NT2/D1 (cell line): ENCODE results near the gene BRICD5.

Source experiments
- DNase-seq: peaks from one replicate; pipeline ENCODE4 v3.0.0-alpha.2; 2011; ENCODE audit warnings: low read depth, low spot score
- H3K27me3 ChIP-seq: 2 replicates; pipeline ENCODE4 v1.6.0; 2011; ENCODE audit warnings: mild to moderate bottlenecking; ENCODE audit not compliant: insufficient read length, insufficient read depth
- H3K36me3 ChIP-seq: 2 replicates; pipeline ENCODE4 v1.6.1; 2011; ENCODE audit warnings: mild to moderate bottlenecking, low read length, mixed read lengths; ENCODE audit not compliant: insufficient read depth, insufficient read length
- H3K4me1 ChIP-seq: 2 replicates; pipeline ENCODE4 v1.5.1; 2011; ENCODE audit not compliant: insufficient read depth, insufficient read length
- H3K4me3 ChIP-seq: 2 replicates; pipeline ENCODE4 v1.5.1; 2011; ENCODE audit warnings: low read depth; ENCODE audit not compliant: insufficient read length
- H3K9ac ChIP-seq: 2 replicates; pipeline ENCODE4 v1.6.0; 2011; ENCODE audit warnings: low read depth; ENCODE audit not compliant: insufficient read length
- H3K9me3 ChIP-seq: 2 replicates; pipeline ENCODE4 v1.5.1; 2011; ENCODE audit warnings: mild to moderate bottlenecking, low read length; ENCODE audit not compliant: insufficient read depth
- SUZ12 ChIP-seq: IDR thresholded peaks from 2 replicates; pipeline ENCODE4 v1.6.1; 2011; ENCODE audit not compliant: insufficient read length, insufficient read depth; ENCODE audit errors: extremely low read depth
- YY1 ChIP-seq: IDR thresholded peaks from 2 replicates; pipeline ENCODE4 v1.6.1; 2011; ENCODE audit not compliant: insufficient read length, insufficient read depth
- ZNF274 ChIP-seq: IDR thresholded peaks from 2 replicates; pipeline ENCODE4 v1.6.1; 2011; ENCODE audit warnings: mild to moderate bottlenecking, low read depth, low read length

BRICD5 gene

DNA sequence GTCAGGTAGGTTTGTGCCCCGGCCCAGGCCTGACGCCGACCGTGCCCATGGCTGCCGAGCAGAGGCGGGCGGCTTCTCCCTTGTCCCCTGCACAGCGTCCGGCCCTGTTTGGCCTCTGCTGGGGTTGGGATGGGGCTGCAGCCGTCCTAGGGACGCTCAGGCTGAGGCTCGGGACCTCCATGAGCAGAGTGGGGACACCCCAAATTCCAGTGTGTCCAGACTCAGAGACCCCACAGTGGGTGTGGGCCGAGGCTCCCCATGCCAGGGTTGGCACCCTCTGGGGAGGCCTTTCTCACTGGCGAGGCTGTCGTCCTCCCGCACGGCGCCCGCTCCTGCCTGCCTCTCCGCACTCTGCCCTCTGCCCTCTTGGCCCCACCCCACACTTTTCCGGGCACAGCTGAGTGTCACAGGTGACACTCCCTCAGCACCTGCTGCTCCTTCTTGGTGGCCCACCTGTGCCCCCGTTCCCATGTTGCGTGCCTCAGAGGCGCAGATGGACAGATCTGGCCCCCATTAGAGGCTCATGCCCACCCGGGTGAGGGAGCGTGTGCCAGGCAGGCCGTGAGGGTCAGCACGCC, 39.0 kb downstream of the BRICD5 start:
- no peak for TF ChIP-seq ZNF274
- no peak for TF ChIP-seq YY1
- TF ChIP-seq SUZ12 = no peak
- no peak for DNase-seq
- Histone ChIP-seq H3K9ac (no peak overlapping the region), H3K36me3 (peaks cover 94% of the 10 kb centered on the region), H3K4me1 (peaks cover 10% of the 10 kb centered on the region), H3K27me3 (no peaks in the 10 kb centered on the region), H3K9me3 (no peaks in the 10 kb centered on the region), H3K4me3 (no peak overlapping the region)

DNA sequence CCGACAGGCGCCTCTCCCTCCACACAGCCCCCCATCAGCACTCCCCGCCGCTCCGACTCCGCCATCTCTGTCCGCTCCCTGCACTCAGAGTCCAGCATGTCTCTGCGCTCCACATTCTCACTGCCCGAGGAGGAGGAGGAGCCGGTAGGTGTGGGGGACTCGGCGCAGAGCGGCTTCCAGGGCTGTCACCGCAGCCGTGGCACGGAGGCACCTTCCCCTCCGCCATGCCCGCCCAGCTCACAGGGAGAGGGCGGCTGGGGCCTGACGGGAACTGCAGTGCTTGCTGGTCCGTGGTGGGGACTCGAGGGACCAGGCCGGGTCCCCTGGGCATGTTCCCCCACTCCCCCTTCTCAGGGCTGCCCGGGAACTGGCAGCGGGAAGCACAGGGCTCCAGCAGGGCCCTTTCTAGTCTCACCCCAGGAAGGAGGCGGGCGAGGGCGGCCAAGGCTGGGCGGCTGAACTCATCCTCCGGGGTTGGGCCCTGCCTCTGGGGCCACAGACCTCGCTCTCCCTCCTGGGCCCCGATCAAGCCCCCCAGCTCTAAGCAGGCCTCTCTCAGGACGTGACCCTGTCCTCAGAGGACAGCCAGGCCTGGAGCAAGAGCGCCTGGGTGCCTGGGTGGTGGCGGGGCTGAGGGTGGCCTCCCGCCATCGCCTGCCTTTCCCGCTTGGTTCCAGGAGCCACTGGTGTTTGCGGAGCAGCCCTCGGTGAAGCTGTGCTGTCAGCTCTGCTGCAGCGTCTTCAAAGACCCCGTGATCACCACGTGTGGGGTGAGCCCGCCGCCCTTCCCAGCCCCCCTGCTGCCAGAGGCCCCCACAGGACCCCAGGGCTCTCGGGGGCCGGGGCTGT, 39.9 kb downstream of the BRICD5 start:
- TF ChIP-seq SUZ12 (no peak), YY1 (no peak), ZNF274 (no peak)
- Histone ChIP-seq H3K36me3 (peaks cover 95% of the 10 kb centered on the region), H3K9ac (no peak overlapping the region), H3K4me1 (peaks cover 10% of the 10 kb centered on the region), H3K27me3 (no peaks in the 10 kb centered on the region), H3K9me3 (no peaks in the 10 kb centered on the region), H3K4me3 (no peak overlapping the region)
- no peak for DNase-seq

DNA sequence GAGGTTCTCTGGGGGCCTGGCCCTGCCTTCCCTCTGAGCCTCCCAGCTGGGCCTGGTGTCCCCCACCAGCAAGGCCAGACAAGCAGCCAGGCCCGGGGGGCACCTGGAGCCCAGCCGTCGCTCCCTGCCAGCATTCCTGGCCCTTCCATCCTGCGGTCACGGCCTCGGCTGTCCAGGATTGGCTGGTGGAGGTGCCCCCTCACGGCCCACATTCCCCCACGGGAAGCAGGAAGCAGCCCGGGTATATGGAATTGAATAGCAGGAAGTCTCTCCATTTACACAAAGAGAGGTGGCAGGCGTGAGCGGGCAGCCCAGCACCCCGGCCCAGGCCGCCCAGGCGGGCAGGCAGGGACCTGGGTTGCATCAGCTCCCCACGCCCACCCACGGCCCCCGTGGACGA, 40.6 kb downstream of the BRICD5 start:
- TF ChIP-seq SUZ12 (no peak), ZNF274 (no peak), YY1 (no peak)
- H3K4me1 ChIP-seq = peaks cover 13% of the 10 kb centered on the region
- H3K27me3 ChIP-seq = no peaks in the 10 kb centered on the region
- DNase-seq = no peak
- H3K4me3 ChIP-seq = no peak overlapping the region
- H3K9me3 ChIP-seq = no peaks in the 10 kb centered on the region
- H3K36me3 ChIP-seq = peaks cover 94% of the 10 kb centered on the region
- no peak overlapping the region for H3K9ac ChIP-seq

DNA sequence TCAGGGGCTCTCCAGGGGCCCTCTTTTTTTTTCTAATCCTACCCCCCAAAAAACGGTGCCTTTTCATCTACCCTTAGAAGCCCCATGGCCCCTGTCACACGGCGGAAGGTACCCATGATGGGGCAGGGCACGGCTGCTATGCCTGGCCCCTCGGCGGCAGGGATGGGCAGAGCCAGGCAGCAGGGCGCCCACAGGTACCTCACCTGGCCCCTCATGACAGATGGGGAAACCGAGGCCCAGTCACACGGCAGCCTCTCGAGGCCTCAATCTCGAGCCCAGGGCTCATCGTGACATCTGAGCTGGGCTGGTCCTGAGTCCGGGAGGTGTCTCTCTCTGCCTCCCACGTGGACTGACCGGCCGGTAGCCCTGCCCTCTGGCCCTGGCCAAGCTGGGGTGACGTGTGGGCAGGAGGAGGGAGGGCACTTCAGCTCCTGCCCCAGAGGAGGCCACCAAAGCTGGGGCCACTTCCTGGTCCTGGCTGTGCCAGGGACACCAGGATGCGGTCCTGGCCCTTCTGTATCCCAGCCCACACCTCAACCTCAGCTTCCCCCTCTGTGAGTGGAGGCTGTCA, 43.5 kb downstream of the BRICD5 start:
- Histone ChIP-seq H3K27me3 (no peaks in the 10 kb centered on the region), H3K9me3 (no peaks in the 10 kb centered on the region; the same call in 1 of the 2 replicates), H3K4me1 (peaks cover 25% of the 10 kb centered on the region), H3K36me3 (peaks cover 86% of the 10 kb centered on the region), H3K9ac (no peak overlapping the region), H3K4me3 (no peak overlapping the region)
- no peak for DNase-seq
- TF ChIP-seq ZNF274 = no peak
- no peak for TF ChIP-seq YY1
- no peak for TF ChIP-seq SUZ12

DNA sequence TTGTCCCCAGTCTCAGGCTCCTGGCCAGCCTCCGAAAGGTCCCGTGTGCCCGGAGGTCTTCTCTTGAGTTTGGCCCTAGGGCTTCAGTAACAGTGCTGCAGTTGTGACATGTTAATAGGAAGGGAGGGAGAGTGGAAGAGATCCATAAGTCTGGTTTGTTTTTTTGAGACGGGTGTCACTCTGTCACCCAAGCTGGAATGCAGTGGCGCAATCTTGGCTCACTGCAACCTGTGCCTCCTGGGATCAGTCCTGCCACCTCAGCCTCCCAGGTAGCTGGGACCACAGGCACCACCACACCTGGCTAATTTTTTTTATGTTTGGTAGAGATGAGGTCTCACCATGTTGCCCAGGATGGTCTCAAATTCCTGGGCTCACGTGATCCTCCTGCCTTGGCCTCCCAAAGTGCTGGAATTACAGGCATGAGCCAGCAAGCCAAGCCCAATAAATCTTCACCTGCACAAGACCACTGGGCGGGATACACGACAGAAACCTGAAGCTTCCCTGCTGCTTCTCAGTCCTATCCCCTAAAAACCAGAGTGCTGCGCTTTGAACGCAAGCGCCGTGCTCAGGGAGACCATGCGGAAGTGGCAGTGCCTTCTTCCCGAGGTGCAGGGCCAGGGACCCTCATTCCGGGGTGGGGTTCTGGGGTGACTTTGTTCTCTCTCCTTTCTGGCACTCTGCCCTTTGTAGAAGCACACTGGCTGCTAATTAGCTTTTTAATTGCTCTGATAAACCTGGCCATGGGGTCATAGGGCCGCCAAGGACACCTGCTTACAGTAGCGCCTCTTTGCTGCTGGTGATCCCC, 44.2 kb downstream of the BRICD5 start:
- H3K36me3 ChIP-seq = peaks cover 86% of the 10 kb centered on the region
- no peak overlapping the region for H3K4me3 ChIP-seq
- TF ChIP-seq YY1 (no peak), ZNF274 (no peak), SUZ12 (no peak)
- H3K9ac ChIP-seq = no peak overlapping the region
- H3K9me3 ChIP-seq = no peaks in the 10 kb centered on the region; the same call in 1 of the 2 replicates
- no peak for DNase-seq
- no peaks in the 10 kb centered on the region for H3K27me3 ChIP-seq
- peaks cover 32% of the 10 kb centered on the region for H3K4me1 ChIP-seq

DNA sequence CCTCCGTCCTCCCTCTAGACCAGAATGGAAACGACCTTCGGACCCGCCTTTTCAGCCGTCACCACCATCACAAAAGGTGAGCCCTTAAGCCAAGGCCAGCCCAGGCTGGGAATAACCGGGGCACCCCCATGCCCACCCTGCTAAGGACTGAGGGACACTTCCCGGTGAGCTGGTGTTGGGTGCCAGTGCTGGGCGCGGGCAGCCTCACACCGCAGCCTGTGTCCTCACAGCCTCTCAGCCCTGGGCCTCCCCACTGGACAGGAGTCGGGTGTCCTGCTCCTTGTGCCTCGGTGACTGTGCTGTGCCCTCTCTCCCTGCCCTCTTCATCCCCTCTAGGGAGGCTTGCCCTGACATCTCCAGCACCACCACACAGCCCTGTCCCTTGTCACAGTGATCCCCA, 44.8 kb downstream of the BRICD5 start:
- peaks cover 81% of the 10 kb centered on the region for H3K36me3 ChIP-seq
- TF ChIP-seq ZNF274 = no peak
- TF ChIP-seq YY1 = no peak
- no peak for TF ChIP-seq SUZ12
- peaks cover 36% of the 10 kb centered on the region for H3K4me1 ChIP-seq
- no peak overlapping the region for H3K4me3 ChIP-seq
- H3K27me3 ChIP-seq = no peaks in the 10 kb centered on the region
- H3K9me3 ChIP-seq = no peaks in the 10 kb centered on the region; the same call in 1 of the 2 replicates
- H3K9ac ChIP-seq = no peak overlapping the region
- no peak for DNase-seq
